ENCODE data around the gene PPP3CA. TPM values are rescaled to one million over a fixed set of nuclear protein-coding genes. Genes with fewer than 3 reads are reported as not detected.
A peak's percentile ranks its signal among the peaks of the same experiment; 100 is the strongest.

Gene PPP3CA
- total RNA-seq, 2 donors from 2014 or later, result 11.3 to 15.6 TPM

DNA sequence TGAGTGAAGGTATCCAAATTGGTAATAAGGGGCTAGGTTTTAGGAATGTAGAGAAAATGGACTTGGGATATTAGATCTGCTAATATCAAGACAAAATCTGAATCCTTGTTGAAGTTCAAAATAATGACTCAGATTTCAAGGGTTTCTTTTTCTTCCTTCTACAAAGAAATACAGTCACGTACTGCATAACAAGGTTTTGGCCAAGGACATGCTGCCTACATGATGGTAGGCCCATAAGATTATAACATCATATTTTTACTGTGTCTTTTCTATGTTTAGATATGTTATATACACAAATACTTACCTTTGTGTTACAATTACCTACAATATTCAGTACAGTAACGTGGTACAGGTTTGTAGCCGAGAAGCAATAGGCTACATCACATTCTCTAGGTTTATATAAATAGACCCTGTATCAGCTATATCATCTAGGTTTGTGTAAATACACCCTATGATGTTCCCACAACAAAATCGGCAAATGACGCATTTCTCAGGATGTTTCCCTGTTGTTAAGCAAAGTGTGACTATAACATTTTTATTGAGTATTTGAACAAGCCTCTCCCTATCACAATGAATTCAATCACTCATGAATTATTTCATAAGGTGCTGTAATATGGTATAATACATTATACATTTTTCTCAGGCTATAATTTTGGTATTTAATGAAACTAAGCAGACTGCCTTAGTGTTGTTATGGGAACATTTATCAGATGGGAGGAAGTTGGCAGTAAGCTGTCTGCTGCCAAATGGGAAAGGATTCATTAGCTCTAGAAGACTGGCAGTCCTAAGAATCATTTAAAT lies 186.3 kb downstream of the PPP3CA start:
- Mint-ChIP-seq H3K4me3 (no peak overlapping the region), H3K27ac (no peak overlapping the region), H3K9me3 (no peaks in the 10 kb centered on the region), H3K27me3 (ENCODE audit: low read depth) (no peaks in the 10 kb centered on the region), H3K36me3 (ENCODE audit: insufficient read depth in 2 of 2) (no peaks in the 10 kb centered on the region), H3K4me1 (ENCODE audit: low read depth) (peaks cover 34% of the 10 kb centered on the region)
- ATAC-seq (replicated peaks in 1 of 2), result no peak
- no peak for DNase-seq

- H3K27ac Mint-ChIP-seq, result no peak overlapping the region
- DNase-seq, result no peak
- ATAC-seq (replicated peaks in 1 of 2), result no peak
These were observed 188.8 kb downstream of the PPP3CA start for GRCh38 chr4:101158507-101158906.

DNA sequence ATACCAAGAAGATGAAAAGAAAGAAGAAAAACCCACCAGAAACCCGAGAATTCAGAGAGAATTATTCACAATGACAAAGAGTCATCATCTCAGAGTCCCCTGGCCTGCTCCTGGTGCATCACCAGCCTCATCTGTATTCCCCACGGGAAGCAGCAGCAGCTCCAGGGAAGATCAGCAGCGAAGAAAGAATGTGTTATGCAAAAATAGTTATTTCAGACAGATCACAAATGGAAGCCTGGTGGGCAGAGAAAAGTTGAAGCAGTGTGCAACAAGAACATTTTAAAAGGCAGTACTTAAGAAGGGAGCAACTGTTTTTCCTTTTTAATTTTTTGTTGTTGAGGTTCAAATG lies 189.2 kb downstream of the PPP3CA start:
- peak overlapping the region; percentile 66 for H3K27ac Mint-ChIP-seq
- H3K36me3 Mint-ChIP-seq (ENCODE audit: insufficient read depth in 2 of 2), result no peaks in the 10 kb centered on the region
- ATAC-seq (replicated peaks in 1 of 2) (no peak), DNase-seq (no peak)
- no peaks in the 10 kb centered on the region for H3K9me3 Mint-ChIP-seq
- H3K27me3 Mint-ChIP-seq (ENCODE audit: low read depth), result no peaks in the 10 kb centered on the region
- peaks cover 52% of the 10 kb centered on the region for H3K4me1 Mint-ChIP-seq (ENCODE audit: low read depth)
- peak overlapping the region in 1 of 2 donors; percentile 18 for H3K4me3 Mint-ChIP-seq

More at GRCh38 chr4:101158507-101158906, 188.8 kb downstream of the PPP3CA start:
- Mint-ChIP-seq H3K27me3 (ENCODE audit: low read depth) (no peaks in the 10 kb centered on the region), H3K9me3 (no peaks in the 10 kb centered on the region), H3K36me3 (ENCODE audit: insufficient read depth in 2 of 2) (no peaks in the 10 kb centered on the region), H3K4me1 (ENCODE audit: low read depth) (peaks cover 52% of the 10 kb centered on the region), H3K4me3 (no peak overlapping the region)

GRCh38 chr4:101157415-101158133 lies 189.8 kb downstream of the PPP3CA start:
- DNase-seq (no peak), ATAC-seq (replicated peaks in 1 of 2) (no peak)
- H3K4me3 Mint-ChIP-seq, result peak overlapping the region; percentile 27 to 78
- H3K4me1 Mint-ChIP-seq (ENCODE audit: low read depth), result peaks cover 52% of the 10 kb centered on the region
- no peaks in the 10 kb centered on the region for H3K9me3 Mint-ChIP-seq
- H3K36me3 Mint-ChIP-seq (ENCODE audit: insufficient read depth in 2 of 2), result no peaks in the 10 kb centered on the region
- H3K27me3 Mint-ChIP-seq (ENCODE audit: low read depth), result no peaks in the 10 kb centered on the region
- peak overlapping the region; percentile 66 for H3K27ac Mint-ChIP-seq

DNA sequence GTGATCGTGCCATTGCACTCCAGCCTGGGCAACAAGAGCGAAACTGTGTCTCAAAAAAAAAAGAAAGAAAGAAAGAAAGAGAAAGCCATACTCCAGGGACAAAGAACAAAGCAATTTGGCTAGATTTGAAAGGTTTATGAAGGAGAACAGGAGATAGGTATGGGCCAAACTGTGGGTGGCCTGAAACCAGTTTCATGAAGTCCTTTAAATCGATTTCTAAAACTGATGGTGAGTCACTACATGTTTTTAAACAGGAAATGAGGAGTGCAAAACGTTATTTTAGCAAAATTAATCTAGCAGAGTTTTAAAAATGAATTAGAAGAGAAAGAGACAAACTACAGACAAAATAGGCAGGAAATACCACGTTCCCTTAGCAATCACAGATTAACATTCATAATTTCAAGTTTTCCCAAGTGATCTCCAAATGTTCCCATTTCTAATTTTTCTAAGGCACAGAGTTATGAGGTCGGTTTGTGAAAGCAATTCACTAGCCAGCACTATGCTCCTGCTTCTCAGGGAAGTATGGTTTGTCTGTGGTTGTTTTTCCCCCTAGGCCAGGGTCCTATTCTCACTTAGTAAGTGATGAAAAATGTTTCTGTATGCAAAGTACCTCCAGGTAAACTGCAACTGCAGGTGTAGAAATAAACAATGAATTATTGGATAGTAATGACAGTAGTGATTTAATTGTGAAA lies 190.6 kb downstream of the PPP3CA start:
- peak overlapping the region; percentile 71 for H3K27ac Mint-ChIP-seq
- peaks cover 52% of the 10 kb centered on the region for H3K4me1 Mint-ChIP-seq (ENCODE audit: low read depth)
- H3K9me3 Mint-ChIP-seq, result no peaks in the 10 kb centered on the region
- ATAC-seq (replicated peaks in 1 of 2) (peak; percentile 16 to 17), DNase-seq (no peak)
- H3K36me3 Mint-ChIP-seq (ENCODE audit: insufficient read depth in 2 of 2), result no peaks in the 10 kb centered on the region
- H3K27me3 Mint-ChIP-seq (ENCODE audit: low read depth), result no peaks in the 10 kb centered on the region
- peak overlapping the region; percentile 66 to 78 for H3K4me3 Mint-ChIP-seq

DNA sequence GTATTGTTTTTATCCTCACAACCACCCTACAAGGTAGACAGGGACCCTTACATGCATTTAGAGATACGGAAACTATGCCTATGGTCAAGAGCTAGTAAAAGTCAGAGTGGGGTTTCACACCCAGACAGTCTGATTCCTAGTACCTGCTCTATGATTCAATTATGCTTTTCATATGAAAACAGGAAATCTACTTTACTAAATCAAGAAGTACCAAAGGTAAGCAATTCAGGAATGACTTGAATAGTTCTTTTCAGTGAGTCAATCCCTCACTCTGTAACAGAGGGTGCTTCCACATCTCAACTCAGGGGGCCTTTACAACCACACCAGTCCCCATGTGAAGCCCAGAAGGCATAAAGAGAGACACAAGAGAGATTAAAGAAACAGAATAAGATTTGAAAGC lies 191.4 kb downstream of the PPP3CA start:
- DNase-seq, result peak; percentile 25 to 50
- Mint-ChIP-seq H3K27me3 (ENCODE audit: low read depth) (no peaks in the 10 kb centered on the region), H3K4me1 (ENCODE audit: low read depth) (peaks cover 46% of the 10 kb centered on the region), H3K36me3 (ENCODE audit: insufficient read depth in 2 of 2) (no peaks in the 10 kb centered on the region), H3K27ac (peak overlapping the region; percentile 71), H3K9me3 (no peaks in the 10 kb centered on the region), H3K4me3 (peak overlapping the region; percentile 66 to 78)
- ATAC-seq (replicated peaks in 1 of 2), result peak; percentile 96 to 97

DNA sequence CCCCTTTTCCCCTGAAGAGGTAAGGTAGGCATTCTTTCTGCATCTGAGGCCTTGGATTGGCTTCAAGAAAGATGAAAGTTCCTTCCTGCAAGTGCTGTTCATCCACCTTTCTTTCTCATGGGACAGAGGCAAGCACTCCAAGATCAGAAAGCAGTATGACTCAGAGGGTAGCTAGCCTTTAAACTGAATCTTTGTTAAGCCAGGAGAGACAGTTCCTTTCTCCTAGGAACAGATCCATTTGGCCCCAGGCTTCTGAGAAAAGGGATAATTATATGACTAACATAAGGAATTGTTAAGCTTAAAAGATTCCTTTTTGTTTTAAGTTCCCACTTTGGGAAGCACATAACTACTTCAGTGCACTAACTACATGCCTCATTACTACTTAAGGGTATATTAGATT lies 192.0 kb downstream of the PPP3CA start:
- no peak overlapping the region for H3K27ac Mint-ChIP-seq

DNA sequence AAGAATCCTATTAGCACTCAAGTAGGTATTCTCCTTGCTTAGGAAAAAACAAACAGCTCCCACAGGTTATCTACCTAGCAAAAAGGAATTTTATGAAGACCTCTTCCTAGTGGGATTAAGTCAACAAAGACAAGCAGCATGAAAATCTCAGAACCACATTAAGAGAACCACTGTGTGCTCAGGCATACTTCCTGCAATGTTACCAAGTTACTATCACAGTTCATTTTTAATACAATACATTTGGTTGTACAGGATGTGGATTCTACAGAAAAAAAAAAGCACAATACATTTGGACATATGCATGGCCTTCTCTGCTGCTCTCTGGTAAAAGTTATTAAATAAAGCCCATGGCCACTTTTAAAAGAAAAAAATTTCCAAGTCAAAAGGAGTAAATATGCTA lies 193.7 kb downstream of the PPP3CA start:
- ATAC-seq (replicated peaks in 1 of 2) (no peak), DNase-seq (no peak)
- H3K27me3 Mint-ChIP-seq (ENCODE audit: low read depth), result no peaks in the 10 kb centered on the region
- H3K9me3 Mint-ChIP-seq, result no peaks in the 10 kb centered on the region
- H3K4me1 Mint-ChIP-seq (ENCODE audit: low read depth), result peaks cover 54% of the 10 kb centered on the region
- no peaks in the 10 kb centered on the region for H3K36me3 Mint-ChIP-seq (ENCODE audit: insufficient read depth in 2 of 2)
- H3K4me3 Mint-ChIP-seq, result no peak overlapping the region
- no peak overlapping the region for H3K27ac Mint-ChIP-seq

More for the DNA sequence above, 192.0 kb downstream of the PPP3CA start:
- no peaks in the 10 kb centered on the region for H3K9me3 Mint-ChIP-seq
- H3K36me3 Mint-ChIP-seq (ENCODE audit: insufficient read depth in 2 of 2), result no peaks in the 10 kb centered on the region
- DNase-seq, result no peak
- no peaks in the 10 kb centered on the region for H3K27me3 Mint-ChIP-seq (ENCODE audit: low read depth)
- peak overlapping the region in 1 of 2 donors; percentile 27 for H3K4me3 Mint-ChIP-seq
- no peak for ATAC-seq (replicated peaks in 1 of 2)
- peaks cover 47% of the 10 kb centered on the region for H3K4me1 Mint-ChIP-seq (ENCODE audit: low read depth)

GRCh38 chr4:101152521-101152920 lies 194.8 kb downstream of the PPP3CA start:
- H3K27ac Mint-ChIP-seq, result no peak overlapping the region

GRCh38 chr4:101148551-101148950 lies 198.8 kb downstream of the PPP3CA start:
- H3K27ac Mint-ChIP-seq, result no peak overlapping the region
- no peaks in the 10 kb centered on the region for H3K9me3 Mint-ChIP-seq
- H3K27me3 Mint-ChIP-seq (ENCODE audit: low read depth), result no peaks in the 10 kb centered on the region
- H3K4me1 Mint-ChIP-seq (ENCODE audit: low read depth), result peaks cover 8% of the 10 kb centered on the region
- DNase-seq (no peak), ATAC-seq (replicated peaks in 1 of 2) (no peak)
- H3K36me3 Mint-ChIP-seq (ENCODE audit: insufficient read depth in 2 of 2), result no peaks in the 10 kb centered on the region
- H3K4me3 Mint-ChIP-seq, result no peak overlapping the region

More at GRCh38 chr4:101152521-101152920, 194.8 kb downstream of the PPP3CA start:
- DNase-seq (no peak), ATAC-seq (replicated peaks in 1 of 2) (no peak)
- no peaks in the 10 kb centered on the region for H3K36me3 Mint-ChIP-seq (ENCODE audit: insufficient read depth in 2 of 2)
- H3K9me3 Mint-ChIP-seq, result no peaks in the 10 kb centered on the region
- no peak overlapping the region for H3K4me3 Mint-ChIP-seq
- no peaks in the 10 kb centered on the region for H3K27me3 Mint-ChIP-seq (ENCODE audit: low read depth)
- H3K4me1 Mint-ChIP-seq (ENCODE audit: low read depth), result peaks cover 46% of the 10 kb centered on the region

DNA sequence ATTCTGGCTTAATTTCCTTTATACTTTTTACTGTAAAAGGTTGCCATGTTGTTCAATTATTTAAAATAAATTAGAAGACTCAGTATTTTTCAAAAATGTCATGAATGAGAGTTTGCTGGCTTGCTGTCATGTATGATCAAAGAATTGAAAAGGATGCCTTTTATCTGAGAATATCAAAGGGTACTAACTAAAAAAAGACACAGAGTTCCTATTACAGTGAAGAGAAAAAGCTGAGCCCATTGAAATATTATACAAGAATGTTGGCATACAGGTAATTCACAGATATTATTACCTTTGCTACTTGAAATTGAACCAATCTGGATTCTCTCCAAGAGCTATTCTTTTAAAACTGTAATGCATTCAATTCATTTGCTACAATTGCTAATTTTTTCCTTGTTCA lies 200.0 kb downstream of the PPP3CA start:
- peaks cover 13% of the 10 kb centered on the region for H3K4me1 Mint-ChIP-seq (ENCODE audit: low read depth)
- H3K27ac Mint-ChIP-seq, result no peak overlapping the region
- no peak overlapping the region for H3K4me3 Mint-ChIP-seq
- H3K9me3 Mint-ChIP-seq, result no peaks in the 10 kb centered on the region
- ATAC-seq (replicated peaks in 1 of 2) (no peak), DNase-seq (no peak)
- no peaks in the 10 kb centered on the region for H3K27me3 Mint-ChIP-seq (ENCODE audit: low read depth)
- H3K36me3 Mint-ChIP-seq (ENCODE audit: insufficient read depth in 2 of 2), result no peaks in the 10 kb centered on the region

- Mint-ChIP-seq H3K4me1 (ENCODE audit: low read depth) (peaks cover 14% of the 10 kb centered on the region), H3K36me3 (ENCODE audit: insufficient read depth in 2 of 2) (no peaks in the 10 kb centered on the region), H3K27me3 (ENCODE audit: low read depth) (no peaks in the 10 kb centered on the region), H3K27ac (no peak overlapping the region), H3K4me3 (no peak overlapping the region), H3K9me3 (peaks cover 0 to 2% of the 10 kb centered on the region in 2 donors)
- DNase-seq, result no peak
- no peak for ATAC-seq (replicated peaks in 1 of 2)
These were observed 202.3 kb downstream of the PPP3CA start for GRCh38 chr4:101145021-101145420.

GRCh38 chr4:101142259-101142658 lies 205.1 kb downstream of the PPP3CA start:
- Mint-ChIP-seq H3K4me1 (ENCODE audit: low read depth) (peaks cover 10% of the 10 kb centered on the region), H3K9me3 (peaks cover 0 to 2% of the 10 kb centered on the region in 2 donors), H3K27ac (no peak overlapping the region), H3K36me3 (ENCODE audit: insufficient read depth in 2 of 2) (no peaks in the 10 kb centered on the region), H3K4me3 (no peak overlapping the region), H3K27me3 (ENCODE audit: low read depth) (no peaks in the 10 kb centered on the region)
- DNase-seq (no peak), ATAC-seq (replicated peaks in 1 of 2) (no peak)

Measured in activated T-cell treated with anti-CD3 and anti-CD28 coated beads, Interleukin-2, amount 50 U/mL, for 72 hours (primary cell).